GM21381 (cell line): ENCODE results near the gene ARHGAP33.
"Not testable (repeated sequence)": the region's sequence is repeated elsewhere in the genome, so short reads cannot be mapped to it uniquely, and the experiment has no call there.

Source experiments
- ATAC-seq: cut with Tn5 transposase; IDR thresholded peaks from one replicate; pipeline ENCODE4 v1.9.1; 2021; ENCODE audit warnings: mild to moderate bottlenecking, moderate library complexity; ENCODE audit not compliant: unreplicated experiment

ARHGAP33 gene

DNA sequence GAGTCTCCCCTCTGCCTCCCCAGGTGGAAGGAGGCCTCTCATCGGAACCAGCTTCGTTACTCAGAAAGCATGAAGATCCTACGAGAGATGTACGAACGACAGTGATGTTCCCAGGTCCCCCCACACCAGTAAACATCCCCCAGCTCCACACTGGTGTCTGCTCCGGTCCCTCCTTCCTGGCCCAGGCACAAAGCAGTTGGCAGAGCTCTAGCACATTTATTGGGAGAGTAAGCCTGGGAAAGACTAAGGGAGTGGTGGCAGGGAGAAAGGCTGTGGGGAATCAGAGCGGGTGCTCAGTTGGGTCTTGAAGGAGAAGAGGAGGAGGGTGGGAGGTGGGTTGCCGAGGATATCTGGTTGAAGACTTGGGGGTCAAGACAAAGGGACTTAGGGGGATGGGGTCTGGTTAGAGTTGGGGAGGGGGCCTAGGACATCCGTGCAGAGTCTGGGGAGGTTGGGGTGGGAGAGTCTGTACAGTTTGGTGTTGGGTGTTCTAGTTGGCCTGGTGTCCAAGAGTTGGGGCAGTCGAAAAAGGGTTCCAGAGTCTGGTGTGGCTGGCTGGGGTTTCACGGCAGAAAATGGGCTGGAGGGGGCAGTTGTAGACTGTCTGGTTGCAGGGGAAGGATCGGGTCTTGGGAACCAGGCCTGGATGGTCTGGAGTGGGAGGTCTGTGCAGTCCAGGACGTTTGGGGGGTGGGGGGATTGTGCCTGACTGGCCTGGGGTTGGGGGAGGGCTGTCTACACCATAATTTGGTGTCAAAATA lies 20.8 kb upstream of the ARHGAP33 start:
- ATAC-seq: no peak

DNA sequence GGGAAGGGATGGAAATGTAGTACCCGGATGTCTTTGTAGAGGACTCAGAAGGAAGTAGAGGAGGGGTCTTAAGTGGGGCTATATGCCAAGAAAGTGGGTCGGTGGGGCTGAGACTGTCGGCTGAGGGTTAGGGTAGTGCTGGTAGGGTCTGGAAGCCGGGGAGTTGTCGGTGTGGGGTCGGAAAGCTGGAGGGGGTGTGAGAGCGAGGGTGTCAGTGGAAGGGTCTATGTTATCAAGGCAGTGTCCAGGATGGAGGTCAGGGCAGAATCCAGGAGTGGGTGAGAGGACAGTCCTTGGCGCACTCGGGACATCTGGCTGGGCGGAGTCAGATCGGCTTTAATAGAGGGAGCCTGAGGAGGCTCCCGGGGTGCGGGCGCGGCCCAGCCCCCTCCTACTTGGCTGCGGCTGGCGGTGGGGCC lies 20.2 kb upstream of the ARHGAP33 start:
- ATAC-seq: no peak

DNA sequence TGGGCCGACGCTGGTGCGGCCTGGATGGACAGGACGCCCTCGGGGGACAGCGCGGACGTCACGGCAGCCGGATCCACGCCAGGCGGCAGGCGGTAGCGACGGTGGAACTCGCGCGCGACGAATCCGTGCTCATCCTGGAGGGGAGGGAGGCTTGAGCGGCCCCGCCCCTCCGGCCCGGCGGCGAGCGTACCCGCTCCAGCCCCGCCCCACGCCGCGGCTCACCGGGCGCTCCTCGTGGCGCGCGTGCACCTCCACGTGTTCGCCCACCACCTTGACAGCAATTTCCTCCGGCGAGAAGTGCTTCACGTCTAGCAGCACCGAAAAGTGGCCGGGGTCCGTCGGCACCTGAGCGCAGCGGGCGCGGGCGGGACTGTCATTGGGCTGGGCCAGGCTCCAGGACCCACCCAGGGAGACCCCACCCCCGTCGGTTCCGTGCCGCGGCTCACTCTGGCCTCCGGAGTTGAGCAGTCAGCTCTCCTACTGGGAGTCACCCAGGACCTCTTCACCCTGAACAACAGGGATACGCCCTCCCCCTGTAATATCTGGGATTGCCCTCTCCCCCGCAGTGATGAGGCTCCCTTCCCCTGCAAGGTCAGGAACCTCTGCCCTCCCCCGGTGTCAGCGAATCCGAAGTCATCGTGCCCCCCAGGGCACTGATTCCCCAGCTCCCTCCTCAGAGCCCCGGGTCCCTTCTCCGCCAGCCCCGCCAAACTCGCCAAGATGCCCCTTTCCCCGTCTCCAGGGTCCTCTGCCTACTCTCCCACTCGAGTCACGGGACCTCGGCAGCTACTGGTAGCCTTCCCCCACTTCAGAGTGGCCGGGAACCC lies 19.6 kb upstream of the ARHGAP33 start:
- ATAC-seq: no peak

DNA sequence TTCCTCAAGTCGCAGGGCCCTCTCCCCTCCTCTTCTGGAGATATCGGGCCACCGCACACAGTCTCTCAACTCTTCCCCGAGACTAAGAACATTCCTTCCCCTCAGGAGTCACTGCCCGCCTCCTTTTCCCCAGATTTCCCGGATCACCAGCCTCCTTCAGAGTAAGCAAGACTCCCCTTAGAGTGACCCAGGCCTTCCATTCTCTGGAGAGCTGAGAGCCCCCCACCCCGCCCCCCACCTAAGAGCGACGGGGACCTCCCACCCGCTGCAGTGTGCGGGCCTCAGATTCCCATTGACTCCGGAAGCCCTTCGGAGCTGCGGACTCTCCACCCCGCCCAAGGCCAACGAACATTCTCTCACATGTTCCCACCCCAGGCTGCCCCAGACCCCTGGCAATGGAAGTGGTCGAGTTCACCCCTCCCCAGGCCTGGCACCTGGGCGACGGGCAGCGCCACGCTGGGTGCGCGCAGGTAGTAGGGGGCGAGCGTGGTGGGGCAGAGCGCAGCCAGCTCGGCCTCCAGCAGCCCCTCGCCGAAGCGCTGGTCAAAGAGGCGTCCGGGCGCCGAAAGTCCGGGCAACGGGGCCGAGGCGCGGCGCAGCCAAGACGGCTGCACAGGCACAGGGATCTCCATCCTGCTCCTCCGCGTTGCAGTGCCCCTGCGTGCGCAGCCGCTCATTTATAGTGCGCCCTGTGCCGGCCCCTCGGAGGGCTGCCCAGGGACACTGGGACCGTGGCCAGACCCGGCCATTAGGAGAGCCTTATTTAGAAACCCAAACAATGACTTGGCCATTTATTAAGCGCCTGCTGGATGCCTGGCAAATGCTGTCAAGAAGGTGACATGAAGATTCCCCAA lies 18.8 kb upstream of the ARHGAP33 start, which contains the start of gene HSPB6:
TSS of gene HSPB6 (minus strand) at position 653 of the 854 bp plus-strand sequence. CDS start at position 632, 21 bp downstream.
- no peak for ATAC-seq

DNA sequence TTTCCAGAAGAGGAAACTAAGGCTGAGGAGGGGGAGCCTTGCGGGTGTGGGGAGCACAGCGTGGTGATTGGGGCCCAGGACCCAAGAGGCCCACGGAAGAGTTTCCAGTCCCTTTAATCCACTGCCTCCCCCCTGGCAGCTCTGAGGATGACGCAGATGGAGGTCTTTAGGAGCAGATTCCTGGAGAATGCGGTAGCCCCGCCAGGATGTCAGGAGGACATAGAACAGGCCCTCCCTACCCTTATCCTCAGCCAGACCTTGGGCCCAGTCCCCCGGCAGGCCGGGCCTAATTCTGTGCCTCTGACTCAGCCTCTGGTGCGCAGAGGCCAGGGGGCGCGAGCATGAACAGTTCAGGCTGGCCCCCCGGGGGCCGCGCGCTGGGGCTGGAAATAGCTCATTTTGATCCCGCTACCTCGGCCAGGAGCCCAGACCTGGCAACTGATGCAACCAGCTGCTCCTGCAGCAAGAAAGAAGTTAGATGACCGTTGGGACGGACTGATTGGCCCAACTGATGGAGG lies 18.1 kb upstream of the ARHGAP33 start:
- ATAC-seq: no peak

DNA sequence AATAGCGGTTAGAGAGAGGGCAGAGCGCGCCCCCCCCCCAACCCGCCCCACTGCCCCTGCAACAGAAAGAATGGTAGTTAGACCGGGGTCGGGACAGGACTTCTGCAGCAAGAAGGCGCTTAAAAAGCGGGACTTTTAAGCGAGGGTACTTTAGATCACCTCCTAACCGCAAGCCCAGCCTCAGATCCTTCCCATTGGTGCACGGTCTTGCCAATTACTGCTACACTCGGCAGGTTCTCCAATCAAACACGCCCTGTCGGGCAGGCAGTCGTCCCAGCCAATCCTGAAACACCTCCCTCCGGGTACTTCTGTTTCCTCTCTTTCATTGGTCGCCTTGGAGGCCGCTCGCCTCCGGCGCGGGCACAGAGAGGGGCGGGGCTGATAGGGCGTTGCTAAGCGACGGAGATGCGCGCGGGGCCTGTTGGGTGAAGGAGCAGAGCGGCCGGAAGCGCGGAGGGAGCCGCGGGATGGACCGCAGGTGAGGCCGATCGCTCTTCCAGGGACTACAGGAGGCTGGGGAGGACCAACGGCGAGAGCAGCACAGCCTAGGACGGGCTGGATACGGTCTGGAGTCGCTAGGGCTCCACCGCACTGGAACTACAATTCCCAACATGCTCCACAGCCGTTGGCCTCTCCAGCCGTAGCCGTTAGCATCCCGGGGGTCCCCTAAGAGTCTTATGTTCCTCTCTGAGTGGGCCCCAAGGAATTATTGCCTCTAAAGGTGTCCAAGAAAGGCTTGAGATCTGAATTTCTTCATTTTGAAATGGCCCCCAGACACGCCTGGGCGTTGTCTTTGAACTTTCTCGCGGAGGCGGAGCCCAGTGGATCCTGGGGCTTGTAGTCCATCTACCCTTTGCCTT lies 17.4 kb upstream of the ARHGAP33 start, which contains the start of gene PROSER3:
TSS of gene PROSER3 (plus strand) at position 428 of the 860 bp plus-strand sequence. CDS start at position 468, 40 bp downstream.
- ATAC-seq: peak; percentile 91

DNA sequence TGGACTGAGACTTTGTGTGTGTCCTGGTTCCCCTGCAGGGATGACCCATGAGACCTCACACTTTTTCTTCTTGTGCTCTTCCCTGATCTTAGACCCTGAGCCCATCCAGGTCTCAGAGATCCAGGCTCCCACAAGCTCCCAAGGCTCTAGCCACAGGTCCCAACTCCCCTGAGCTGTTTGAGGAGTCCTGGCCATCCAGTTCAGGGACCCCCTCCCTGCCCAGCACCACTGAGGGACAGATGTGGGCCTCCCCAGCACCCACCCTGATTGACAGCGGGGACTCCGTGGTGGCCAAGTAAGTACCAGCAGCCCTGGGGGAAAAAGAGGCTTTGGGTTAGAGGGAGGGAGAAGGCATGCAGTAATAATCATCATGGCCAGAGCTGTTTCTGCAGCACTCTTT lies 15.7 kb upstream of the ARHGAP33 start:
- no peak for ATAC-seq

DNA sequence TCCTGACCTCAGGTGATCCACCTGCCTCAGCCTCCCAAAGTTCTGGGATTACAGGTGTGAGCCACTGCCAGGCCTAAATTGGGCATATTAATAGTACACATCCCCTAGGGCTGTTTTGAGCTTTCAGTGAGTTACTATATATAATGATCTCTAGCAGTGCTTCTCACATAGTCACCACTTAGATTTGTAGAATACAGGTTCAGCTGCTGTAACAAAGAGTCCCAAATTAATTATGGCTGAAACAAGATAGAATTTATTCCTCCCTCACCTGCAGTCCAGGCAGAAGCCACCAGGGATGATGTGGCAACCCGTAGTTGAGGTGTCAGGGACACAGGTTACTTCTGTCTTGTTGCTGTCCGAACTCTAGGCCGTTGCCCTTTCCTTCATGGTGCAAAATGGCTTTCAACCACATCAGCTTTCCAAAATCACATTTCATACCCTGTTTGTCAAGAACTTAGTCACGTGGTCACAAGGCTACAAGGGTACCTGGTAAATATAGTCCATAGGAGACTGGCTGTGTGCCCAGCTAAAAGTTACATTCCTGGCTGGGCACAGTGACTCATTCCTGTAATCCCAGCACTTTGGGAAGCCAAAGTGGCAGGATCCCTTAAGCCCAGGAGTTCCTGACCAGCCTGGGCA lies 14.5 kb upstream of the ARHGAP33 start:
- no peak for ATAC-seq

DNA sequence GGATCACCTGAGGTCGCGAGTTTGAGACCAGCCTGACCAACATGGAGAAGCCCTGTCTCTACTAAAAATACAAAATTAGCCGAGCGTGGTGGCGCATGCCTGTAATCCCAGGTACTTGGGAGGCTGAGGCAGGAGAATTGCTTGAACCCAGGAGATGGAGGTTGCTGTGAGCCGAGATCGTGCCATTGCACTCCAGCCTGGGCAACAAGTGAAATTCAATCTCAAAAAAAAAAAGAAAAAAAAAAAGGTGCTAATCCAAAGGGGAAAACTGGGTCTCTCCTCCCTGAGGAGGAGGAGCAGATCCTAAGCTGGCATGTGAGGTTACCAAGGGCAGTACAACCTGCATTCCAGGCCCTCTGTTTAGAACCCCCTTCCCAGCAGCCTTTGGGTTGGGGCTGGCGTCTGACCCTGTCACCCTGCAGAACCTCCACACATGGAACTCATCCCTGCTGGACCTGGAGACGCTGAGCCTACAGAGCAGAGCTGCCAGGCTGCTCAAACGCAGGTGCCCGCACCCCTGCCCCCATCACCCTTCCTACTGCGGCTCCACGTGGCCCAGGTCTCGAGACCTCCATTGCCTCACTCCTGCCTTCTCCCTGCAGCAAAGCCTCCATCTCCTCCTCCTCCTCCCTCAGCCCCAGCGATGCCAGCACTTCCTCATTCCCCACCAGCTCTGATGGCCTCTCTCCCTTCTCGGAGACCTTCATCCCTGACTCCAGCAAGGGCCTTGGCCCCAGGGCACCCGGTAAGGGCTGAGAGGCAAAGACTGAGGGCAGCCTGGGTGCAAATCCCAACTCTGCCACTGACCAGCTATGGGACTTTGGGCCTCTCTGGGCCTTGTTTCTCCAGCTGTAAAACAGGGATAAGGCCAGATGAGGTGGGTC lies 10.7 kb upstream of the ARHGAP33 start:
- no peak for ATAC-seq

DNA sequence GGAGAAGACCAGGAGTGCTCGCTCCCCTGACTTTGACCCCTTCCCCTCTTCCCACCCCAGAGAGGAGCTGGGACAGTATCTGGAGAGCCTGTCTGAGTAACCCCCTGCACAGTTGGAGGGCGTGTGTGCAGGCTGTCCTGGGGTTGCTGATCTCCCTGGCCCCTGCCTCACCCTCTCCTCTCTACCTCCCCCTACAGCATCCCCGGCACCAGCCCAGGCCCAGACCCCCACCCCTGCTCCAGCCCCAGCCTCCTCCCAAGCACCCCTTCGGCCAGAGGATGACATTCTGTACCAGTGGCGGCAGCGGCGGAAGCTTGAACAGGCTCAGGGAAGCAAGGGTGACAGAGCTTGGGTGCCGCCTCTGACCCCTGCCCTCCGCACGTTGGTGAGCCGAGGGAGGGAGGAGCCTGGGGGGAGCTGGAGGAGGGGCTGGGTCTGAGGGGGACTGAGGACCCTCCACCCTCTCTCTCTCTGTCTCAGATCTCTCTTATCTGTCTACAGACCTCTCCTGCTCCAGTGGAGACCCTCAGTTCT lies 8.7 kb upstream of the ARHGAP33 start:
- ATAC-seq: no peak

DNA sequence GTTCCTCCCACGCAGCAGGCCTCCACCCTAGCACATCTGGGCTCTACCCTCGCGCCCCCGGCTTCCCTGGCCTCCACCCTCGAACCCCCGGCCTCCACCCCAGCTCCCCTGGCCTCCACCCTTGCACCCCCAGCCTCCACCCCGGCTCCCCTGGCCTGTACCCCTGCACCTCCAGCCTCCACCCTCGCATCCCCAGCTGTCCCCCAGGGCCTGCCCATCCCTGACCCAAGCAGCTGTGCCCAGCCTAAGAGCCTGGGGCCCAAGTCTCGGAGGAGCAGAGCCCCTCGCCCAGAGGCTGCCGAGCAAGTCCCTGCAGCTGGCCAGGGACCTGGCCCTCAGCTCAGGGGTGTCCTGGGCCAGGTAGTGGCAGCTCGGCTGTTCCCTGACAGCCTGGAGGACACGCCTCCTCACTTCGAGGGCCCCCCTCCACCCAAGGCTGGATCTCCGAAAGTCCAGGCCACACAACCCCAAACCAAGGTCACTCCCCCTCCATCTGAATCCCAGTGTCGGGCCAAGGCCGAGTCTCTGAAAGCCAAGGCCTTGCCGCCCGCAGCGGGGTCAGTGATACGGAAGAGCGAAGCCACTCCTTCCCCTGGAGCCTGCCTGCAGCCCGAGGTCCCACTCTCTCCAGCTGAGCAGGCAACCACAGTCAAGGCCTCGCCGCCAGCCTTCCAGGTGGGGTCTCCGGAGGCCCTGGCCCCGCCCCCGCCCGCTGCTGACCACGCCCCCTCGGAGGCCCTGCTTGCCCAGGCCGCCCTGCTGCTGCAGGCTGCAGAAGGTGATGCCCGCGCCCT lies 7.9 kb upstream of the ARHGAP33 start:
- no peak for ATAC-seq

DNA sequence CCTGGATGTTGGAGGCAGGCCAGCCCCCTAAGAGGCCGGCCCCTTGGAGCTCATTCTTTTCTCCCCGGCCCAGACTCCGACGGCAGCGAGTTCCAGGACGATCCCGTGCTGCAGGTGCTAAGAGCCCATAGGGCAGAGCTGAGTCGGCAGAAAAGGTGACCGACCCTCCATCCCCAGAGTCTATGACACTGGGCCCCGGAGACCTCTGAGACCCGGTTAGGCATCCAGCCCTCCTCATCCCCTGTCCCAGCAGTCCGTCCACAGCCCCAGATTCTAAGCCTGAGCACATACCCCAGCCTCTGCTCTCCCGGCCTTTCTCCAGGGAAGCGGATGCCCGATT lies 7.3 kb upstream of the ARHGAP33 start:
- ATAC-seq: no peak

DNA sequence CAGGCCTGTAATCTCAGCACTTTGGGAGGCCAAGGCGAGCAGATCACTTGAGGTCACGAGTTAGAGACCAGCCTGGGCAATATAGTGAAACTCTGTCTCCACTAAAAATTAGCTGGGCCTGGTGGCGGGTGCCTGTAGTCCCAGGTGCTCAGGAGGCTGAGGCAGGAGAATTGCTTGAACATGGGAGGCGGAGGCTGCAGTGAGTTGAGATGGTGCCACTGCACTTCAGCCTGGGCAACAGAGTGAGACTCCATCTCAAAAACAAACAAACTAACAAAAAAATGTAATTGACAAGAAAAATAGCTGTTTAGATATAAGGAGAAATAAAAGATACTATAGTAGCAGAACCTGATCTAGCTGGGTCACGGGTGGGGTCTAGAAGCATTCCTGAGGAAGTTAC lies 3.0 kb upstream of the ARHGAP33 start:
- not testable (repeated sequence) for ATAC-seq

DNA sequence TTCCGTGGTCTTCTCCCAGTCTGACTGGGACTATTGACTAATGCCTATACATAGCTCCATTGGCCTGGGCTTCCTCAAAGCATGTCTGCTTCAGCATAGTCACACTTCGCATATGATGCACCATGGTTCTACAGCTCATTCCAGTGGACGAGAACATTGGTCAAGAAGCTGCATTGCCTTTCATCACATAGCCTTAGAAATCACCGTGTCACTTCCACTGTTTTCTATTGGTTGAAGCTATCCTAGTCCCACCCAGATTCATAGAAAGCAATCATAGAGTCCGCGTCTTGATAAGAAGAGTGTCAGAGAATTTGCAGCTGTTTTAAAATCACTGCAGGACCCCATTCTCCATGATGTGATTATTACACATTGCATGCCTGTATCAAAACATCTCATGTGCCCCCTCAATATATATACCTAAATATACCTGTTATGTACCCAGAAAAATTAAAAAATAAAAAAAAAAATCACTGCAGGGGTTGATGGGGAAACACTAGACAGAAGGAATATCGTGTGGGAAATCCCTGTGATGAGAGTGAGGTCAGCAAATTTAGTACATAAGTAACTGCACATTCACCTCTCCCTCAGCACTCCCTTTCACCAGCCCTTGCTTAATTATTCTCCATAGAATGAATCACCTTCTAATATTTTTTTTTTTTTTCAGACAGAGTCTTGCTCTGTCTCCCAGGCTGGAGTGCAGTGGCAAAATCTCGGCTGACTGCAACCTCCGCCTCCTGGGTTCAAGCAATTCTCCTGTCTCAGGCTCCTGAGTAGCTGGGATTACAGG lies 2.2 kb upstream of the ARHGAP33 start:
- ATAC-seq: no peak

DNA sequence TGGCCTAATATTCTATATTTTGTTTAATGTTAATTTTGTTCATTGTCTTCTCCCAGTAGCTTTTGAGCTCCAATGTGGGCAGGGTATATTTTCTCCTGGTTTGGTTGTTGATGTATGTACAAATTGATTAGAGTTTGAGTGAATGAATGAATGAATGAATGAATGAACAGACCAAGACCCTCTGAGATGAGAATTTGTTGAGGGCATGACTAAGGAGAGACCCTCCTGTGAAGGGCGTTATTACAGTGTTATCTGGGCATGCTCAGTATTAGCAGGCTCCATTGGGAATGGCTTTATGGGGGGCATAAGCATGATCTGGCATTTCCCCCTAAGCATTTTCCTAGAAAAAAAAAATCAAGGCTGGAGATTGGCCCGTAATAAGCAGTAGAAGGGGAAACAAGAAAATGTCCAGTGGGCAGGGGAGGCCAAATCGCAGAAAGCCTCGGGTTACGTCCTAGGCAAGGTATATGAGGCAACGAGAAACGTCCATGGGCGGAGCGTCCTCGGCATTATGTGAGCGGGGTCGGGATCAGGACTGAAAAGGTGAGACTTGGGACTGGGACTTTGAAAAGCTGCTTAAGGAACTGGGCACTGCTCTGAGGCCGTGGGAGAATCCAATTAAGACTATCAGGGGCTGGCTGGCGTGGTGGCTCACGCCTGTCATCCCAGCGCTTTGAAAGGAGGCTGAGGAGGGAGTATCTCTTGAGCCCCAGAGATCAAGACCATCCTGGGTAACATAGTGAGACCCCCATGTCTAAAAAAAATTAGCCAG lies 904 bp upstream of the ARHGAP33 start:
- no peak for ATAC-seq

DNA sequence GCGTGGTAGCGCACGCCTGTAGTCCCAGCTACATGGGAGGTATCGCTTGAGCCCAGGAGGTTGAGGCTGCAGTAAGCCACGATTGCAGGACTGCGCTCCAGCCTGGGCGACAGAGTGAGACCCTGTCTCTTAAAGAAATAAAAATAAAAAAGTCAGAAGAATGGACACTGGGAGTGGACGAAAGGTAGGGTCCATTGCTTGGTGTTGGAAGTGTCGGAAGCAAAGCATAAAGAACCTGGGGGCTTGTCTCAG lies 392 bp upstream of the ARHGAP33 start:
- ATAC-seq: no peak
